Left hindlimb (tissue), 1 donor: Measurements from ENCODE around the gene SRSF3.
A peak's percentile ranks its signal among the peaks of the same experiment; 100 is the strongest.

Source experiments
- DNase-seq: peaks from one replicate; pipeline ENCODE4 v3.0.0-alpha.2; 2018

The SRSF3 gene

GRCh38 chr6:36624461-36625157, 30.4 kb downstream of the SRSF3 start:
- DNase-seq, result no peak

DNA sequence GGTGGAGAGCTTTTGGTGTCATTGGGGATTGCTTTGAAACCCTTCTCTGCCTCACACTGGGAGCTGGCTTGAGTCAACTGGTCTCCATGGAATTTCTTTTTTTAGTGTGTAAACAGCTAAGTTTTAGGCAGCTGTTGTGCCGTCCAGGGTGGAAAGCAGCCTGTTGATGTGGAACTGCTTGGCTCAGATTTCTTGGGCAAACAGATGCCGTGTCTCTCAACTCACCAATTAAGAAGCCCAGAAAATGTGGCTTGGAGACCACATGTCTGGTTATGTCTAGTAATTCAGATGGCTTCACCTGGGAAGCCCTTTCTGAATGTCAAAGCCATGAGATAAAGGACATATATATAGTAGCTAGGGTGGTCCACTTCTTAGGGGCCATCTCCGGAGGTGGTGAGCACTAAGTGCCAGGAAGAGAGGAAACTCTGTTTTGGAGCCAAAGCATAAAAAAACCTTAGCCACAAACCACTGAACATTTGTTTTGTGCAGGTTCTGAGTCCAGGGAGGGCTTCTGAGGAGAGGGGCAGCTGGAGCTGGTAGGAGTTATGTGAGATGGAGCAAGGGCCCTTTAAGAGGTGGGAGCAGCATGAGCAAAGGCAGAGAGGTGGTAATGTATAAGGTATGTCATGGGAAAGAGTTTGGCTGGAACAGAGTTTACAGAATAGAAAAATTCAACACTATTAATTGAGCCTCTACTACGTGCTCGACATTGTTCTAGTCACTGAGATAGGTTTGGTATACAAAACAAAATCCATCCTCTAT, 31.2 kb downstream of the SRSF3 start:
- DNase-seq, result peak; percentile 66

GRCh38 chr6:36626636-36627035, 32.5 kb downstream of the SRSF3 start:
- no peak for DNase-seq

GRCh38 chr6:36627141-36627540, 33.0 kb downstream of the SRSF3 start:
- DNase-seq, result no peak

DNA sequence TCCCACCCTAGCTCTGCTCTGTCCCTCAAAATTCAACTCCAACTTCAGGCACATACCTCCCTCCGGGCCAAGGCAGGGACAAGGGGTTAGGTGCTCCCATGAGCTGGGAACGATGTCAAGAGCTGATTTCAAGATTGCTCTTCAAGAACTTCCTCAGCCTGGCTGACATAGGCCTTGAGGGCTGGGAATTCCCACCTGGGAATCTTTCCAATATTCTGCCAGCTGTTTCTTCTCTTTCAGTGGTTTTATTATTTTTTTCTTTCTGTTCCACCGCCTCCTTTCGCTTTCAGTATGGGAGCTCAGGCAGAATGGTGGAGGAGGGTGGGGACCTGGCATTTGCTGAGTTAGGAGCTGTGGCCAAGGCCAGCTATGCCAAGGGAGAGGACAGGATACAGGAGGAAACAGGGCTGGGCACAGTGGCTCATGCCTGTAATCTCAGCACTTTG, 33.7 kb downstream of the SRSF3 start:
- DNase-seq, result no peak

DNA sequence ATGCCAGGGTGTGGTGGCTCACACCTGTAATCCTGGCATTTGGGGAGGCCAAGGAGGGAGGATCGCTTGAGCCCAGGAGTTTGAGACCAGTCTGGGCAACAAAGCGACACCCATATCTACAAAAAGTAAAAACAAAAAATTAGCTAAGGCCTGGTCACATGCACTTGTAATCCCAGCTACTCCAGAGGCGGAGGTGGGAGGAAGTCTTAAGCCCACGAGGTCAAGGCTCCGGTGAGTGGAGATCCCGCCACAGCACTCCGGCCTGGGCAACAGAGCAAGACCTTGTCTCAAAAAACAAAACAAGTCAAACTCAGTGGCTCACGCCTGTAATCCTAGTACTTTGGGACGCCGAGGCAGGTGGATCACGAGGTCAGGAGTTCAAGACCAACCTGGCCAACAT, 35.6 kb downstream of the SRSF3 start:
- DNase-seq, result no peak

DNA sequence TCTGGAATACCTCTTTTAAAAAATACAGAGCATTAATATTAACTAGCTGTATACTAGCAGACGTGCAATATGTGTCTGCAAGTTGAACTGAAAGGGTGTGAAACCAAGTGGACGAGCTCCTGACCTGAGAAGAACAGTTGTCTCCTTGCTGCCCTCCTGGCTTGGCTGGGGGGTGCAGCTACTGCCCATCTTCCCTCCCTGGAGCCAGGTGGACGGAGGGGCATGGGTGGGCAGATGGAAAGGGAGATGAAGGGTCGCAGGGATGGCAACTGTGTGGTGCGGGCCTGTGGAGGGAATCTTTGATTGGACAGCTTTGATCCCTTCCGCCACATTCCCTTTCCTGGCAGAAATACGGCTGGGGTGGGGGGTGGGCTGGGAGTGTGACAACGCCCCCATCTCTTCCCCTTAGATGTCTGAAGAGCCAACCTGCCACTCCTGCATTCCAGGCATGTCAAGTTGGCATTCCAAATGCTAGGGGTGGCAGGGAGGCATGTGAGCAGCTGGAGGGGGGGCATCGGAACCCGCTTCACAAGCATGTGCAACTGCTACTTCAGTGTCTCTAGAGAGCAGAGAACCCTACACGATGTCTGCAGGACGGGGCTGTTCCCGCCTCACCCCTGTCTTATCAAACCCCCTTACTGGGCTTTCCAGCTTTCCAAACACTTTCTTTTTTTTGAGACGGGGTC, 37.3 kb downstream of the SRSF3 start:
- no peak for DNase-seq

GRCh38 chr6:36633370-36633769, 39.2 kb downstream of the SRSF3 start:
- DNase-seq, result no peak

DNA sequence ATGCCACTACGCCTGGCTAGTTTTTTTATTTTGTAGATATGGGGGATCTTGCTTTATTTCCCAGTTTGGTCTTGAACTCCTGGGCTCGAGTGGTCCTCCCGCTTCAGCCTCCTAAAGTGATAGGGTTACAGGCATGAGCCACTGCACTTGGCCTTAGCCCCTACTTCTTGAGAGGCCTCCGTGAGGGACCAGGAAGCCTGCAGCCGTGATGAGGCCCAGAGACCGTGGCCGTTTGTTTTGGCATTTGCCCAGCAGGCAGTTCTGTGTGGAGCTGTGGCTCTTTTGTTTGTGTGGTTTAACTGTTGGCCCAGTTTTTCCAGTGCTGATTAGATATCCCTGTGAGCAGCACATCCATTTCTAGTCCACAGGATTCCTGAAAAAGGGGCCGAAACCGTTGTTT, 39.8 kb downstream of the SRSF3 start:
- DNase-seq, result peak; percentile 75

GRCh38 chr6:36634317-36635108, 40.4 kb downstream of the SRSF3 start:
- DNase-seq, result no peak

DNA sequence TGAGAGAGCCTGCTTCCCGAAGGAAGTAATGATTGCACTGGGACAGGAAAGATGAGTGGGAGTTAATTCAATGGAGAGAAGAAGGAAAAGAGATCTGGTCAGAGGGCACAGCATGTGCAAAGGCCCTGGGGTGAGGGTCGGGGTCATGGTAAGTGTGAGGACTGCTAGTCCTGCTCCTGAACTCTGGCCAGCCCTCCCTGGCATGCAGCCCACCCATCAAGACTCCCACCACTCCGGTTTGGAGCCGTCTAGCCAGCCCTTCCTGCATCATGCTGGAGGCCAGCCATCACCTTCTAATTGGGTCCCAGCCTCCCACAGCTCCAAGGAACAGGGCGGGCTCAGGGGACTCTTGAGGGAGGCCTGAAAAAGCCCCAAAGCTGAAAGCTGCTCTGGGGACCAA, 42.1 kb downstream of the SRSF3 start:
- no peak for DNase-seq

GRCh38 chr6:36636687-36637418, 42.7 kb downstream of the SRSF3 start:
- DNase-seq, result no peak

DNA sequence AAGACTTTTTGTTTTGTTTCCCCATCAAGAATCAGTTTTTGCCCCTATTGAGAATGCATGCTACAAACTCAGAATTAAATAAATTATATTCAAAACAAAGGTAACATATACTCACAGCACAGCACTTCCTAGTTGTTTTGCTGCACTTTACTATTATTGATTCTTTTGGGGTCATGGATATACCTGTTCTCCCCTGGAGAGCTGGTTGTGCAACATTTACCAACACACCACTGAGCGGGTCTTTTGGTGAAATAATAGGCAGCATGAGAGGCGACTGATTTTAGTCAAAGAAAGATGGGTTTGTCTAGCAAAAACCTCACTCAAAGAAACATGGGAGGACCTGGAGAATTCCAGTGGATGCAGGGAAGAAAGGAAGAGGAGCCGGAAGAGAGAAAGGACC, 44.4 kb downstream of the SRSF3 start:
- DNase-seq, result no peak

DNA sequence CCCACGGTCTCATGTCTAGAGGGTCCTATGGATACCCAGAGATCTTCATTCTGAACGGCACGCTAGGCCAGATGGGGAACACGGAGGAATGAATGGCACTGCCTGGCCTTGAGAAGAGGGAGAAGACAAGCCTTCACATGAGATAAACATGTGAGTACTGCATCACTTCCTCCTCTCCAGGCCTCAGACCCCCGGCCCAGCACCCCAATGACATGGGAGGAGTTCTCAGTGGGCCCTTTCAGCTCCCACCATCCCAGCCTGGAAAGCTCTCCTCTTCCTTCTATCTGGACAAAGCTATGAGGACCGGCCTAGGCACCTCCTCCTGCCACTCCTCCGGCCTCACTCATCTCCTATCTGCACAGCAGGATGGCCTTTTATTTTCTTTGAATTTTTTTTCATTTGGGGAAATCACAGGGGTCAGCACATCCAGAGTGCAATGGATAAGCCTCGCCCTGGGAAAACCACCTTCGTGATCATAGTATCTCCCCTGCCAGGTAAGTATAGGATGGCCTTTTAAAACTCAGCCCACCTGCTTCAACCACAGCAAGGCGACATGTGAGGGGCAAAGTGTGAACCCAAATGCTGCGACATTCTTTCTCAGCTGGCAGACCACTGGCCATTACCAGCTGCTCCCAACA, 45.1 kb downstream of the SRSF3 start:
- no peak for DNase-seq

- no peak for DNase-seq
Measured at GRCh38 chr6:36641543-36641942, 47.4 kb downstream of the SRSF3 start.

- DNase-seq, result no peak
Measured at GRCh38 chr6:36642913-36643817, 49.0 kb downstream of the SRSF3 start.

DNA sequence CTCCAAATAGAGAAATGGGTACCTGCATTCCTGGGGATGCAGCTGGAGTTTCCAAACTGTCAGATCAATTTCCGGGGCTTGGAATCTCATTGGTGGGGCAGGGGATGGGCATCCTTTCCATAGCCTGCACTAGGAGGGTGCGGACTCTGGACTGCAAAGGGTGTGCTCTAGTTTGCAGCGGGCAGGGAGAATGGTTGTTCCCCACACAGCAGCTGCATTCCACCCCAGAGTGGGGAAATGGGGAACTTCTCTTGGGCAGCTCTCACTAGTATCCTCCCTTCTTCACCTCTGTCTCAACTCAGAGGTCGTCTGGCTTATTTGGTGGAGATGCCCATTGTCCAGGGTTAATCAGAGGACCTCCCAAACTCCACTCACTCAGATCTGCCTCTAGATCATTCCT, 49.8 kb downstream of the SRSF3 start:
- no peak for DNase-seq

DNA sequence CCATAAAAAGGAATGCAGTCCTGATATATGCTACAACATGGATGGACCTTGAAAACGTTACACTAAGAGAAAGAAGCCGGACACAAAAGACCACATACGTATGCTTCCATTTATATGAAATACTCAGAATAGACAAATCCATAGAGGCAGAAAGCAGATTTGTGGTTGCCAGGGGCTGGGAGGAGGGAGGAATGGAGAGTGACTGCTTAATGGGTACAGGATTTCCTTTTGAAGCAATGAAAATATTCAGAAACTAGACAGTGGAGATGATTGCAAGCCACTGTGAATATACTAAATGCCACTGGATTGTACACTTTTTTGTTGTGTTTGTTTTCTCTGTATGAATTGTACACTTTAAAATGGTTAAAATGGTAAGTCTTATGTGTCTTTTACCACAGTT, 54.9 kb downstream of the SRSF3 start:
- no peak for DNase-seq

GRCh38 chr6:36649701-36650484, 55.7 kb downstream of the SRSF3 start:
- DNase-seq, result no peak
